ENCODE measurements around the gene SPSB4. TPM values are rescaled to one million over a fixed set of nuclear protein-coding genes. Genes with fewer than 3 reads are reported as not detected.
A peak's percentile ranks its signal among the peaks of the same experiment; 100 is the strongest.
"Not testable (repeated sequence)": the region's sequence is repeated elsewhere in the genome, so short reads cannot be mapped to it uniquely, and the experiment has no call there.

The SPSB4 gene
- 101 and 106 TPM in 2 replicates for total RNA-seq (2014; rRNA removed; shearing (Covaris generic))

DNA sequence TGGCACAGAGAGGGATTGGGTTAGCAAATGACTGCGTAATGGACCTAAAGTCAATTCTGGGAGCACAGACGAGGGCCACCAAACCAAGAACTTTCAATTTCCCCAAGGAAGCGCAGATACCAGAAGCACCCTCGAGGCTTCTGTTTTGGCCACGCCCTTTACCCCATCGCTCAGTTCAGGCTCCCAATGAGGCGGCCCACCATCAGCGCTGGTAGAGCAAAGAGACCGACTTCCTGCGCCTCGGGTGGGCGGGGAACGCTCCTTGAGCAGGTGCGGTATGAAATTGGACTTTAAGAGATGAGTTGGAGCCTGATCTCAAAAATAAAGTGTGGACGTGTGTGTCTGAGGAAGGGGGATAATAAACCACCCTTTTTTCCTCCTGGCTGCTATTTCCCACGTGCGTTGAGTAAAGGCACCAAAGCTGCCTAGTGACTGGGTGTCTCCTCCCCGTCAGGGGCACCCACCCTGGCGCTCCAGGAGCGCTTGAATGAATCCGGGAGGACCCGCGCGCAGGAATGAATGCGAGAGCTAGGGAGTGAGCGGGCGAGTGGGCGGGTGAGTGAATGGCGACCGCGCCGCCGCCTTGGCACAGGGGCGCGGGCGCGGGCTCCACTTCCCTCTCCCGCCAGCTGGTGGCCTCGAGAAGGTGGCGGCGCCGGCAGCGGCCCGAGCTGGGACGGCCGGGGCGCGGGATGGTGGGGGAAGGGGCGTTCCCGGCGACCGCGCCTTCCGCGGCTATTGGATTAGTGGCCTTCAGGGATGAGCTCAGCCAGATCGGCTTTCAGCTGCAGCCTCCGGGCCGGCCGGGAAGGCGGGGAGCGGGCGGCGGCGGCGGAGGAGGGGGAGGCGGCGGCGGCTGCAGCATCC, at the start of gene SPSB4:
SPSB4 (plus strand) TSS at position 772 of the 867 bp plus-strand sequence. CDS start 14,758 bp downstream, outside the sequence.
- Histone ChIP-seq H3K4me1 (peaks cover 18% of the 10 kb centered on the region), H3K27me3 (no peaks in the 10 kb centered on the region), H3K4me3 (peak within 1 kb of the TSS; percentile 90), H3K27ac (peak within 1 kb of the TSS; percentile 84), H3K36me3 (peaks cover 9% of the 10 kb centered on the region; the same call in 1 of the 2 replicates), H3K9me3 (replicated peaks) (no peaks in the 10 kb centered on the region)
- DNase-seq, result peak; percentile 92 to 95

DNA sequence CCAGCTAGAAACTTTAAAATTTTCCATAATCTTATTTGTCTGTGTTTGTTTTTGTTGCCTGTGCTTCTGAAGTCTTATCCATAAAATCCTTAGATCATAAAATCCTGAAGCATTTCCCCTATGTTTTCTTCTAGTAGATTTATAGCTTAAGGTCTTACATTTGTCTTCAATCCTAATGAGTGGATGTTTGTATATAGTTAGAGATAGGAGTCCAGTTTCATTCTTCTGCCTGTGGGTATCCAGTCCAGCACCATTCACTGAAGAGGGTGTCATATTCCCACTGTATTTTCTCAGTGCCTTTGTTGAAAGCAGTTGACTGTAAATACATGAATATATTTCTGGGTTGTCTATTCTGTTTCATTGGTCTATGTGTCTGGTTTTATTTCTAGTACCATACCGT, 44.8 kb upstream of the SPSB4 start:
- Histone ChIP-seq H3K27me3 (no peaks in the 10 kb centered on the region), H3K27ac (no peak overlapping the region), H3K36me3 (no peaks in the 10 kb centered on the region), H3K4me1 (peaks cover 42% of the 10 kb centered on the region), H3K4me3 (no peak overlapping the region), H3K9me3 (replicated peaks) (no peaks in the 10 kb centered on the region)
- DNase-seq, result peak in 1 of 2 experiments; percentile 62

DNA sequence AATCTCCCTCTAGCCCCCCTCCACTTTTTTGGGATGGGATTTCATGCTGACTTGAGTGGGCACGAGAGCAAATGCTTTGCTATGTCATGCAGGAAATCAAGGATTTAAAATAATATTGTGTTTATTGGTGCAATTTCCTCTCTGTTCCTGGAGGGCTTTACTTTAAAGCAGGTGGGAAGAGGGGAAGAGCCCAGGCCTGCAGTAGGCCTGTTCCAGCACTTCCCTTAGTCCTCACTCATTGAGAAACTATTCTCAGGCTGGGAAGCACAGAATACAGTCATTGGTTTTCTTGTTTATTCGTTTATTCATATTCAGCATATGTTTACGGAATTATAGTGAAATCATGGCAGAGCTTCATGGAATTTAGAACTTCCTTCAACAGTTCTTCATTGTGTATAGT, 41.7 kb upstream of the SPSB4 start:
- no peaks in the 10 kb centered on the region for H3K27me3 ChIP-seq
- H3K4me3 ChIP-seq, result no peak overlapping the region
- no peaks in the 10 kb centered on the region for H3K36me3 ChIP-seq
- H3K4me1 ChIP-seq, result peaks cover 66% of the 10 kb centered on the region
- no peaks in the 10 kb centered on the region for H3K9me3 ChIP-seq (replicated peaks)
- peak; percentile 25 to 72 for DNase-seq
- peak overlapping the region; percentile 14; the same call in 1 of the 2 replicates for H3K27ac ChIP-seq

DNA sequence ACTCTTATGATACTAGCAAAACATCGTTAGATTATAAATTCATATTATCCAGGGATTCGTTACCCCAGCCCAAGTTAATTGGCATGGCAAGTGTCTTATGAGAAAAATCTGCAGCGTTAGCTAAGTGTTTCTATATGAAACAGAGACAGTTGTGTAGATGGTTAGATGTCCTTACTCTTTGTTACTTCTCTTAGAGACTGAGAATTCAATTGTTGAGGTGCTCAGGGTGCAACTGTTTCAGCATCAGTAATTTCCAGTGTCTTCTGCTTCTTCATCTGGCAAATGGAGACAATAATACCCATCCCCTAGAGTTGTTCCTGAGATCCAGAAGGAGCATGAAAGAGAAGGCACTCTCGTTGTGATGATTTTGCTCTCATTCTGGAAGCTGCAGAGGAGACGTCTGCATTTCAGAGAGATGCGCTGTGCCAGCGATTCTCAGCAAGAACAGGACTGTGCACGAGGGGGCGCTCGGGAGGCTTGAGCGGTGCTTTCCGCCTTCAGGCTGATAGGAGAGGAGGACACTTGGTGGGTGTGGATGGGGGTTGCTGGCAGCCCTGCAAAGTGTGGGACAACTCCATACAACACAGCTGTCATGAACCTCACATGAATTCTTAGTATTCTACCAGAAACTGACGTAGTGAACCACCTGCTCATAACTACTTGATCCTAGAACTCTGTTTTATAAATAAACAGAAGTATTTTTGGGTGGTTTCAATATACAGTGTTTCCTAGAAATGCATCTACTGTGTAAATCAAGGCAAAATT, 39.7 kb upstream of the SPSB4 start:
- Histone ChIP-seq H3K4me3 (peak overlapping the region; percentile 52), H3K36me3 (no peaks in the 10 kb centered on the region), H3K9me3 (replicated peaks) (no peaks in the 10 kb centered on the region), H3K4me1 (peaks cover 64% of the 10 kb centered on the region), H3K27ac (peak overlapping the region; percentile 53), H3K27me3 (no peaks in the 10 kb centered on the region)
- peak; percentile 96 to 98 for DNase-seq

DNA sequence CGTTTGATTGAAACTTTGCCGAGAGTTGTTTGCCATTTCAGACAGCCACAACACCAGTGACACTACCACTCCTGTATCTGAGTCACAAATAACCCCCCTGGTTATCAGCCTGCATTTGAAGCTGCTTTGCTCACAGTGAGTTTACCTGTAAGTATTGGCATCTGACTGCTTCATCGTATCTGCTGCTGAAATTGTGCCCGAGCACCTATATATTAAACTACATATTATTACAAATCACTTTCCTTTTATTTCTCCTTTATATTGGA, 39.2 kb upstream of the SPSB4 start:
- H3K27ac ChIP-seq, result peak overlapping the region; percentile 53
- no peak for DNase-seq

DNA sequence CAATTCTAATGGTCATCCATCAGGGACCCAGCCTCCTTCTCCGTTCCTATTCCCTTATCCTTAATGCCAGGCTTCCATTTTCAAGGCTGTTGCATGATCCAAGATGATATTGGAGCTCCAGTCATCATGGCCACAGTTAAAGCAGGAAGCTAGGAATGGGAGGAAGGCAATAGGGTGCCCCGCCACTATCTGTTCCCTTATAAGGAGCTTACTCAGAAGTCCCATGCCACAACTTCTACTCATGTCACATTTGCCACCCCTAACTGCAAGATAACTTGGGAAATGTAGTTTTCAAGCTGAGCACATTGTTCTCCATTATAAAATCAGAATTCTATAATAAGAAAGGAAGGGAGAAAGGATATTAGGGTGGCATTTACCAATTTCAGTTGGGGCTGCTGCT, 38.6 kb upstream of the SPSB4 start:
- H3K36me3 ChIP-seq, result no peaks in the 10 kb centered on the region
- no peaks in the 10 kb centered on the region for H3K9me3 ChIP-seq (replicated peaks)
- peak overlapping the region; percentile 52 for H3K4me3 ChIP-seq
- H3K27ac ChIP-seq, result peak overlapping the region; percentile 53
- H3K27me3 ChIP-seq, result no peaks in the 10 kb centered on the region
- DNase-seq, result peak; percentile 27 to 66
- peaks cover 52% of the 10 kb centered on the region for H3K4me1 ChIP-seq

More for the DNA sequence above, 39.2 kb upstream of the SPSB4 start:
- Histone ChIP-seq H3K4me1 (peaks cover 59% of the 10 kb centered on the region), H3K9me3 (replicated peaks) (no peaks in the 10 kb centered on the region), H3K36me3 (no peaks in the 10 kb centered on the region), H3K4me3 (peak overlapping the region; percentile 52), H3K27me3 (no peaks in the 10 kb centered on the region)

DNA sequence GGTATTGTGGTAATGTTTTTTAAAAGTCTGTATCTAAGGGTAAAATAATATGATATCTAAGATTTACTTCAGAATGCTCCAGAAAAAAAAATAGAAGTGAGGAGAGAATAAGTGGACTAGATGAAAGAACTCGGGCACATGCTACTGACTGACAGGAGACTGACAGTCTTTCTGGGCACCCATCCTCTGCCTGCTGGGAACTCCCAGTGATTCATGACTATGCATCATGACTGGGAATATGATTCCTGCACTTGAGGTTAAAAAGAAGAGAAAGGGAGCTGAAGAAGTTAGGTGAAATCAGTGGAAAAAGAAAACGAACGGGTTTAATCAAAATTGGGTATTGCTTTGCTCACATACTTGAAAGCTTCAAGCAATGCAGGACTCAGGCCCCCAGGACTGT, 35.7 kb upstream of the SPSB4 start:
- Histone ChIP-seq H3K4me3 (no peak overlapping the region), H3K36me3 (no peaks in the 10 kb centered on the region), H3K4me1 (peaks cover 39% of the 10 kb centered on the region), H3K9me3 (replicated peaks) (no peaks in the 10 kb centered on the region), H3K27me3 (no peaks in the 10 kb centered on the region), H3K27ac (no peak overlapping the region)
- no peak for DNase-seq

DNA sequence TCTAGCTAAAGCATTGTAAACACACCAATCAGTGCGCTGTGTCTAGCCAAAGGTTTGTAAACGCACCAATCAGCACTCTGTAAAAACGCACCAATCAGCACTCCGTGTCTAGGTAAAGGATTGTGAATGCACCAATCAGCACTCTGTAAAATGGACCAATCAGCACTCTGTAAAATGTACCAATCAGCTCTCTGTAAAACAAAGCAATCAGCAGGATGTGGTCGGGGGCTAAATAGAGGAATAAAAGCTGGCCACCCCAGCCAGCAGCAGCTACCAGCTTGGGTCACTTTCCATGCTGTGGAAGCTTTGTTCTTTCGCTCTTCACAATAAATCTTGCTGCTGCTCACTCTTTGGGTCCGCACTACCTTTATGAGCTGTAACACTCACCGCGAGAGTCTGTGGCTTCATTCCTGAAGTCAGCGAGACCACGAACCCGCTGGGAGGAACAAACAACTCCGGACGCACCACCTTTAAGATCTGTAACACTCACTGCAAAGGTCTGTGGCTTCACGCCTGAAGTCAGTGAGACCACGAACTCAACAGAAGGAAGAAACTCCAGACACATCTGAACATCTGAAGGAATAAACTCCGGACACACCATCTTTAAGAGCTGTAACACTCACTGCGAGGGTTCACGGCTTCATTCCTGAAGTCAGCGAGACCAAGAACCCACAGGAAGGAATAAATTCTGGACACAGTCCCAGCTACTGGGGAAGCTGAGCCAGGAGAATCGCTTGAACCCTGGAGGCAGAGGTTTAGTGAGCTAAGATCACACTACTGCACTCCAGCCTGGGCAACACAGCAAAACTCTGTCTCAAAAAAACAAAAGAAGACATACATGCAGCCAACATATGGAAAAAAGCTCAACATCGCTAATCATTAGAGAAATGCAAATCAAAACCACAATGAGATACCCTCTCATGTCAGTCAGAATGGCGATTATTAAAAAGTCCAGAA, 33.5 kb upstream of the SPSB4 start:
- H3K4me3 ChIP-seq; H3K27ac ChIP-seq; H3K36me3 ChIP-seq; H3K27me3 ChIP-seq; H3K9me3 ChIP-seq (replicated peaks); DNase-seq: not testable (repeated sequence)
- H3K4me1 ChIP-seq, result peaks cover 32% of the 10 kb centered on the region

DNA sequence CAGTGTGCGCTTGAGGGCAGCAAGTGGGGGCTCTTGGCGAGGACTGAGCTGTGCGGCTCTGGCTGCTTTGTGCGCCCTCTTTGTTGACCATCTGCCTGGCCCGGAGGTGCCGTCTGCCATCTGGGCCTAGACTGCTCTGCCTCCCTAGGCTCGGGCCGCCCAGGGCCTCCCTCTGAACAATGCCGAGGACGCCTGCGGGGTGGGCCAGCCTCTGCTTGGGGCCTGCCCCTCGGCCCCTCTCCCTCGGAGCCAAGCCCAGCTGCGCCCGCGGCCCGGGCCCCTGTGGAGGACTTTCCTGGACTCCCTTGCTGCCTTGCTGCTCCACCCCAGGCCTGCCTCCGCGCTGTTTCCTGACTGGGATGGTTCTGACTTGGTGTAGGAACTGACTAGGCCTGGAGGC, 31.9 kb upstream of the SPSB4 start:
- Histone ChIP-seq H3K27me3 (no peaks in the 10 kb centered on the region), H3K27ac (no peak overlapping the region), H3K4me3 (no peak overlapping the region), H3K4me1 (peaks cover 22% of the 10 kb centered on the region), H3K9me3 (replicated peaks) (no peaks in the 10 kb centered on the region), H3K36me3 (no peaks in the 10 kb centered on the region)
- DNase-seq, result no peak

DNA sequence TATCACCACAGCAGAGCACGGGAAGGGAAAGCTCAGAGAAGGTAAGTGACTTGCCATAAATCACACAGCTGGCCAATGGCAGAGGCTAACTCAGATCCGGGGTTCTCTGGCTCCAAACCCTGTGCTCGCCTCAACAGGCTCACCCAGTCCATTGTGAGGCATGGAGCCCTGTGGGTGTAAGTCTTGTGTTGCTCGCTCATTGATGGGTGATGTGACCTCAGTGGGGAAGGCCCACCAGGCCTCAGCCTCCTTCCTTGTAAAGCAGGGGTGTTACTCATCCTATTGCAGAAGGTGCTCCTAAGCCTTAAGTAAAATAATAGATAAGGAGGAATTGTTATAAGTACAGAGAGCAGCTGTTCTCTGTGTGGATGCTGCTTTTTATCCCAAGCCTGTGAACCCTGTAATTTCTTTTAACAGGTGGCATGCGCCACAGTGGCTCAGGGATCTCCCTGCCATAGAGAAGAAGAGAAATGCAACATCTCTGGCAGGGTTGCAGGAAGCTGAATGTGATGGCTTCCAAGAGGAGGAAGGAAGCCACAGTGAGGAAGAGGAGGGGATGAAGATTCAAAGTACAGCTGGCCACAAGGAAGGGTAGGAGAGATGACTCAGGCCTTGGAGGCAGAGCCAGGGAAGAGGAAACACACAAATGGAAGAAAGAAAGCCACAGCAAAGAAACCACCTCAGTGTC, 30.9 kb upstream of the SPSB4 start:
- Histone ChIP-seq H3K27ac (peak overlapping the region; percentile 67), H3K36me3 (no peaks in the 10 kb centered on the region), H3K4me3 (no peak overlapping the region), H3K9me3 (replicated peaks) (no peaks in the 10 kb centered on the region), H3K4me1 (peaks cover 21% of the 10 kb centered on the region), H3K27me3 (no peaks in the 10 kb centered on the region)
- peak; percentile 74 to 90 for DNase-seq

DNA sequence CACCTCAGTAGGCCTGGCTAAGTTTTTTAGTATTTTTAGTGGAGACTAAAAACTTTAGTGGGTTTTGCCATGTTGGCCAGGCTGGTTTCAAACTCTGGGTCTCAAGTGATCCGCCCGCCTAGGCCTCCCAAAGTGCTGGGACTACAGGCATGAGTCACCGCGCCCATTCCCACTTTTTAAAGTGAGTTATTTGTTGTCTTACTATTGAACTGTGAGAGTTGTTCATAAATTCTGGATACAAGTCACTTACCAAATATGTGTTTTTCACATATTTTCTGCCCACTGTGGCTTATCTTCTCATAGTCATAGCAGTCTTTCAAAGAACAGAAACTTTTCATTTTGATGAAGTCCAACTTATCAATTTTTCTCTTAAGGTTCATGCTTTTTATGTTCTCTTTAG, 29.9 kb upstream of the SPSB4 start:
- H3K4me3 ChIP-seq, result no peak overlapping the region
- no peaks in the 10 kb centered on the region for H3K27me3 ChIP-seq
- H3K36me3 ChIP-seq, result no peaks in the 10 kb centered on the region
- H3K4me1 ChIP-seq, result peaks cover 21% of the 10 kb centered on the region
- H3K27ac ChIP-seq, result peak overlapping the region; percentile 67
- DNase-seq, result no peak
- H3K9me3 ChIP-seq (replicated peaks), result no peaks in the 10 kb centered on the region

DNA sequence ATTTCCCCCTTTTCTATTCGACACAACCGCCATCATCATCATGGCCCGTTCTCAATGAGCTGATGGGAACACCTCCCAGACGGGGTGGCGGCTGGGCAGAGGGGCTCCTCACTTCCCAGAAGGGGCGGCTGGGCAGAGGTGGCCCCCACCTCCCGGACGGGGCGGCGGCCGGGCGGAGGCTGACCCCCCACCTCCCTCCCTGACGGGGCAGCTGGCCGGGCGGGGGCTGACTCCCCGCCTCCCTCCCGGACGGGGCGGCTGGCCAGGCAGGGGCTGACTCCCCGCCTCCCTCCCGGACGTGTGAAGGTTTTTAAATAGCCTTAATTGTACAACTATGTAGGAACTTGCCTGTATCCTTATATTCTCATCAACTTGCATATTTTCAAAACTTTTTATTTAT, 20.9 kb upstream of the SPSB4 start:
- Histone ChIP-seq H3K4me3 (no peak overlapping the region), H3K27me3 (no peaks in the 10 kb centered on the region), H3K36me3 (no peaks in the 10 kb centered on the region), H3K4me1 (no peaks in the 10 kb centered on the region), H3K27ac (no peak overlapping the region), H3K9me3 (replicated peaks) (no peaks in the 10 kb centered on the region)
- no peak for DNase-seq

DNA sequence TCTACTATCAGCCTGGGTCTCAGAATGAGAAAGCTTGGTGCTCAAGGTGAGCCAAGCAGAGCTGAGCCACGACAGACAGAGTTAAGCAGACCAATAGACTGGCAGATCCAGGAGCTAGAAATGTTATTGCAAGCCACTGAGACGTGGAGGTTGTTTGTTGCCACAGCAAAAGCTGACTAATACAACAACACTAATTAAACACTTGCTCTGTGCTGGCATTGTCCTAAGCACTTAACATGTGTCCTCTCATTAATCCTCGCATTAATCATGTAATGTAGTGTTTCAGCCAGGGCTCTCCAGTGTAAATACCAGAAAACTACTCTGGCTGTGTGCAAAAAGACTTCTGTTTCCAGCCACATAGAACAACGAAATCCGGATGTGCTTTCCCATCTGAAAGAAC, 11.6 kb upstream of the SPSB4 start:
- Histone ChIP-seq H3K4me1 (no peaks in the 10 kb centered on the region), H3K27ac (no peak overlapping the region), H3K9me3 (replicated peaks) (no peaks in the 10 kb centered on the region), H3K27me3 (no peaks in the 10 kb centered on the region), H3K4me3 (no peak overlapping the region), H3K36me3 (no peaks in the 10 kb centered on the region)
- DNase-seq, result no peak

Measured in SJCRH30 (cell line).